ENCODE data around the gene ADAT3.

GRCh38 chr19:1905110-1905862 lies at the start of gene ADAT3, which contains the start of gene SCAMP4:
- TF ChIP-seq CTCF (IDR thresholded peaks at IDR 0.05) (no peak), EZH2 (IDR thresholded peaks at IDR 0.05; ENCODE audit: borderline replicate concordance, insufficient read depth, low read depth, low read length, poor library complexity, severe bottlenecking) (no peak)
